Measurements from ENCODE around the gene DMRTC2. TPM values are rescaled to one million over a fixed set of nuclear protein-coding genes. Genes with fewer than 3 reads are reported as not detected.

DMRTC2 gene
- total and polyA plus RNA-seq, 9 of the 15 experiments (the other 6 are each of a cell fraction or from before 2014, with no cell fraction given) = 0.03 TPM; not detected in 8

- TF ChIP-seq, protein P1, sequence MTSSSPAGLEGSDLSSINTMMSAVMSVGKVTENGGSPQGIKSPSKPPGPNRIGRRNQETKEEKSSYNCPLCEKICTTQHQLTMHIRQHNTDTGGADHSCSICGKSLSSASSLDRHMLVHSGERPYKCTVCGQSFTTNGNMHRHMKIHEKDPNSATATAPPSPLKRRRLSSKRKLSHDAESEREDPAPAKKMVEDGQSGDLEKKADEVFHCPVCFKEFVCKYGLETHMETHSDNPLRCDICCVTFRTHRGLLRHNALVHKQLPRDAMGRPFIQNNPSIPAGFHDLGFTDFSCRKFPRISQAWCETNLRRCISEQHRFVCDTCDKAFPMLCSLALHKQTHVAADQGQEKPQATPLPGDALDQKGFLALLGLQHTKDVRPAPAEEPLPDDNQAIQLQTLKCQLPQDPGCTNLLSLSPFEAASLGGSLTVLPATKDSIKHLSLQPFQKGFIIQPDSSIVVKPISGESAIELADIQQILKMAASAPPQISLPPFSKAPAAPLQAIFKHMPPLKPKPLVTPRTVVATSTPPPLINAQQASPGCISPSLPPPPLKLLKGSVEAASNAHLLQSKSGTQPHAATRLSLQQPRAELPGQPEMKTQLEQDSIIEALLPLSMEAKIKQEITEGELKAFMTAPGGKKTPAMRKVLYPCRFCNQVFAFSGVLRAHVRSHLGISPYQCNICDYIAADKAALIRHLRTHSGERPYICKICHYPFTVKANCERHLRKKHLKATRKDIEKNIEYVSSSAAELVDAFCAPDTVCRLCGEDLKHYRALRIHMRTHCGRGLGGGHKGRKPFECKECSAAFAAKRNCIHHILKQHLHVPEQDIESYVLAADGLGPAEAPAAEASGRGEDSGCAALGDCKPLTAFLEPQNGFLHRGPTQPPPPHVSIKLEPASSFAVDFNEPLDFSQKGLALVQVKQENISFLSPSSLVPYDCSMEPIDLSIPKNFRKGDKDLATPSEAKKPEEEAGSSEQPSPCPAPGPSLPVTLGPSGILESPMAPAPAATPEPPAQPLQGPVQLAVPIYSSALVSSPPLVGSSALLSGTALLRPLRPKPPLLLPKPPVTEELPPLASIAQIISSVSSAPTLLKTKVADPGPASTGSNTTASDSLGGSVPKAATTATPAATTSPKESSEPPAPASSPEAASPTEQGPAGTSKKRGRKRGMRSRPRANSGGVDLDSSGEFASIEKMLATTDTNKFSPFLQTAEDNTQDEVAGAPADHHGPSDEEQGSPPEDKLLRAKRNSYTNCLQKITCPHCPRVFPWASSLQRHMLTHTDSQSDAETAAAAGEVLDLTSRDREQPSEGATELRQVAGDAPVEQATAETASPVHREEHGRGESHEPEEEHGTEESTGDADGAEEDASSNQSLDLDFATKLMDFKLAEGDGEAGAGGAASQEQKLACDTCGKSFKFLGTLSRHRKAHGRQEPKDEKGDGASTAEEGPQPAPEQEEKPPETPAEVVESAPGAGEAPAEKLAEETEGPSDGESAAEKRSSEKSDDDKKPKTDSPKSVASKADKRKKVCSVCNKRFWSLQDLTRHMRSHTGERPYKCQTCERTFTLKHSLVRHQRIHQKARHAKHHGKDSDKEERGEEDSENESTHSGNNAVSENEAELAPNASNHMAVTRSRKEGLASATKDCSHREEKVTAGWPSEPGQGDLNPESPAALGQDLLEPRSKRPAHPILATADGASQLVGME (CRISPR knock-in tag; IDR thresholded peaks at IDR 0.05) = no peak
- peak; percentile 85 for TF ChIP-seq ETS1 (conservative IDR thresholded peaks at IDR 0.05; ENCODE audit: control insufficient read depth, low read depth, low read length)
- TF ChIP-seq SREBF1 (IDR thresholded peaks at IDR 0.05; ENCODE audit: borderline replicate concordance, low read depth, low read length) = no peak; the same call in 1 of the 2 replicates
- peak; percentile 79 for TF ChIP-seq SAP30 (IDR thresholded peaks at IDR 0.05; ENCODE audit: borderline replicate concordance, insufficient read depth, low read depth, low read length, poor library complexity, severe bottlenecking)
- TF ChIP-seq SAFB (IDR thresholded peaks at IDR 0.05; ENCODE audit: borderline replicate concordance, low read depth, low read length) = peak; percentile 93; the same call in 1 of the 2 replicates
- peak; percentile 73 for TF ChIP-seq CTBP1 (IDR thresholded peaks at IDR 0.05; ENCODE audit: borderline replicate concordance)
- TF ChIP-seq, protein P2, sequence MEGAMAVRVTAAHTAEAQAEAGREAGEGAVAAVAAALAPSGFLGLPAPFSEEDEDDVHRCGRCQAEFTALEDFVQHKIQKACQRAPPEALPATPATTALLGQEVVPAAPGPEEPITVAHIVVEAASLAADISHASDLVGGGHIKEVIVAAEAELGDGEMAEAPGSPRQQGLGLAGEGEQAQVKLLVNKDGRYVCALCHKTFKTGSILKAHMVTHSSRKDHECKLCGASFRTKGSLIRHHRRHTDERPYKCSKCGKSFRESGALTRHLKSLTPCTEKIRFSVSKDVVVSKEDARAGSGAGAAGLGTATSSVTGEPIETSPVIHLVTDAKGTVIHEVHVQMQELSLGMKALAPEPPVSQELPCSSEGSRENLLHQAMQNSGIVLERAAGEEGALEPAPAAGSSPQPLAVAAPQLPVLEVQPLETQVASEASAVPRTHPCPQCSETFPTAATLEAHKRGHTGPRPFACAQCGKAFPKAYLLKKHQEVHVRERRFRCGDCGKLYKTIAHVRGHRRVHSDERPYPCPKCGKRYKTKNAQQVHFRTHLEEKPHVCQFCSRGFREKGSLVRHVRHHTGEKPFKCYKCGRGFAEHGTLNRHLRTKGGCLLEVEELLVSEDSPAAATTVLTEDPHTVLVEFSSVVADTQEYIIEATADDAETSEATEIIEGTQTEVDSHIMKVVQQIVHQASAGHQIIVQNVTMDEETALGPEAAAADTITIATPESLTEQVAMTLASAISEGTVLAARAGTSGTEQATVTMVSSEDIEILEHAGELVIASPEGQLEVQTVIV (CRISPR knock-in tag; IDR thresholded peaks at IDR 0.05; ENCODE audit: borderline replicate concordance) = no peak
- TF ChIP-seq KLF16 (IDR thresholded peaks at IDR 0.05) = no peak
- TF ChIP-seq, protein P3, sequence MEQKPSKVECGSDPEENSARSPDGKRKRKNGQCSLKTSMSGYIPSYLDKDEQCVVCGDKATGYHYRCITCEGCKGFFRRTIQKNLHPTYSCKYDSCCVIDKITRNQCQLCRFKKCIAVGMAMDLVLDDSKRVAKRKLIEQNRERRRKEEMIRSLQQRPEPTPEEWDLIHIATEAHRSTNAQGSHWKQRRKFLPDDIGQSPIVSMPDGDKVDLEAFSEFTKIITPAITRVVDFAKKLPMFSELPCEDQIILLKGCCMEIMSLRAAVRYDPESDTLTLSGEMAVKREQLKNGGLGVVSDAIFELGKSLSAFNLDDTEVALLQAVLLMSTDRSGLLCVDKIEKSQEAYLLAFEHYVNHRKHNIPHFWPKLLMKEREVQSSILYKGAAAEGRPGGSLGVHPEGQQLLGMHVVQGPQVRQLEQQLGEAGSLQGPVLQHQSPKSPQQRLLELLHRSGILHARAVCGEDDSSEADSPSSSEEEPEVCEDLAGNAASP (IDR thresholded peaks at IDR 0.05) = no peak
- no peak for TF ChIP-seq RFX7 (CRISPR knock-in tag; IDR thresholded peaks at IDR 0.05)
Observed at GRCh38 chr19:41859618-41860418, 15.0 kb downstream of the DMRTC2 start, which contains the start of gene RPS19 (continued).
